GM12878 (cell line): ENCODE measurements around the gene ADD1. TPM values are rescaled to one million over a fixed set of nuclear protein-coding genes. Genes with fewer than 3 reads are reported as not detected.

ENCODE experiments used
- BACH1 ChIP-seq: fragments of 450-650 bp; IDR thresholded peaks from 2 replicates; pipeline ENCODE4 v1.6.1; 2017; ENCODE audit warnings: mild to moderate bottlenecking, borderline replicate concordance
- EGR1 ChIP-seq, 2 experiments: IDR thresholded peaks; 1 replicate in 1 of 2; 2 replicates in 1 of 2; pipeline ENCODE4 v1.6.1; 2011 to 2012; ENCODE audit warnings: low read depth in 2 of 2, low read length in 2 of 2, borderline replicate concordance in 1 of 2, mild to moderate bottlenecking in 1 of 2, moderate library complexity in 1 of 2
- EP300 ChIP-seq, 2 experiments: fragments of 150-350 bp in 1 of 2; IDR thresholded peaks; 2 replicates each; pipeline ENCODE4 v1.6.1; 2011 to 2012; ENCODE audit warnings: low read depth in 2 of 2, low read length in 2 of 2, borderline replicate concordance in 1 of 2, improper control_type of control experiment in 1 of 2, inconsistent platforms in 1 of 2; ENCODE audit not compliant: control insufficient read depth in 1 of 2
- KAT2A ChIP-seq: conservative IDR thresholded peaks from 2 replicates; pipeline ENCODE4 v1.6.1; 2011; ENCODE audit warnings: low read depth, low read length; ENCODE audit not compliant: control insufficient read depth
- MEF2A ChIP-seq: IDR thresholded peaks from 2 replicates; pipeline ENCODE4 v1.6.1; 2011; ENCODE audit warnings: low read depth, mild to moderate bottlenecking, low read length, moderate library complexity; ENCODE audit not compliant: insufficient read depth
- TCF7 ChIP-seq: IDR thresholded peaks from 2 replicates; pipeline ENCODE4 v1.6.1; 2014; ENCODE audit warnings: antibody characterized with exemption, borderline replicate concordance
- ZZZ3 ChIP-seq: IDR thresholded peaks from 2 replicates; pipeline ENCODE4 v1.6.1; 2011; ENCODE audit warnings: low read depth; ENCODE audit not compliant: control insufficient read depth, insufficient read length
- polyA plus RNA-seq, 11 experiments: library from polyadenylated mRNA; depleted of rRNA in 4 of 11; unstranded in 6 of 11; stranded (reverse) in 5 of 11; fragments of >200 nt; fragmentation: Nextera tagmentation in 4 of 11; fragmentation: Illumina TruSeq in 1 of 11; extraction: Ambion mirVana in 4 of 11; extraction: Trizol in 1 of 11; gene quantifications; 1 replicate in 1 of 11; 2 replicates in 10 of 11; pipeline versions ENCODE4 v1.2.1 to v1.2.3, GENCODE V29; 2011 to 2016; ENCODE audit warnings: inconsistent platforms in 2 of 11, missing spikeins in 2 of 11, low read depth in 1 of 11
- total RNA-seq, 4 experiments: library from RNA; depleted of rRNA in 3 of 4; stranded (reverse); fragments of >200 nt in 3 of 4; fragmentation: Illumina TruSeq in 1 of 4; extraction: Trizol in 1 of 4; gene quantifications; 2 replicates each; pipeline versions ENCODE4 v1.2.1 to v1.2.3, GENCODE V29; 2013 to 2021
- TF ChIP-seq, protein P1 (sequence below): fragments of 450-650 bp; formaldehyde crosslinking; IDR thresholded peaks from 2 replicates; pipeline ENCODE4 v1.4.0; 2020; ENCODE audit warnings: mild to moderate bottlenecking, moderate library complexity
- TF ChIP-seq, protein P2 (sequence below): fragments of 450-650 bp; IDR thresholded peaks from 2 replicates; pipeline ENCODE4 v1.6.1; 2017; ENCODE audit warnings: antibody characterized with exemption, mild to moderate bottlenecking, moderate library complexity
- TF ChIP-seq, protein P3 (sequence below): IDR thresholded peaks from 2 replicates; pipeline ENCODE4 v1.6.1; 2011; ENCODE audit warnings: borderline replicate concordance, low read depth, mild to moderate bottlenecking, moderate library complexity, low read length; ENCODE audit not compliant: insufficient read depth, poor library complexity, severe bottlenecking
- TF ChIP-seq, protein P4 (sequence below): fragments of 450-650 bp; IDR thresholded peaks from 2 replicates; pipeline ENCODE4 v1.6.1; 2016; ENCODE audit warnings: mild to moderate bottlenecking

Gene ADD1
- total and polyA plus RNA-seq, 10 of the 15 experiments (the other 5 are each of a cell fraction or from before 2014, with no cell fraction given), result 21.6 to 182 (median 105) TPM

DNA sequence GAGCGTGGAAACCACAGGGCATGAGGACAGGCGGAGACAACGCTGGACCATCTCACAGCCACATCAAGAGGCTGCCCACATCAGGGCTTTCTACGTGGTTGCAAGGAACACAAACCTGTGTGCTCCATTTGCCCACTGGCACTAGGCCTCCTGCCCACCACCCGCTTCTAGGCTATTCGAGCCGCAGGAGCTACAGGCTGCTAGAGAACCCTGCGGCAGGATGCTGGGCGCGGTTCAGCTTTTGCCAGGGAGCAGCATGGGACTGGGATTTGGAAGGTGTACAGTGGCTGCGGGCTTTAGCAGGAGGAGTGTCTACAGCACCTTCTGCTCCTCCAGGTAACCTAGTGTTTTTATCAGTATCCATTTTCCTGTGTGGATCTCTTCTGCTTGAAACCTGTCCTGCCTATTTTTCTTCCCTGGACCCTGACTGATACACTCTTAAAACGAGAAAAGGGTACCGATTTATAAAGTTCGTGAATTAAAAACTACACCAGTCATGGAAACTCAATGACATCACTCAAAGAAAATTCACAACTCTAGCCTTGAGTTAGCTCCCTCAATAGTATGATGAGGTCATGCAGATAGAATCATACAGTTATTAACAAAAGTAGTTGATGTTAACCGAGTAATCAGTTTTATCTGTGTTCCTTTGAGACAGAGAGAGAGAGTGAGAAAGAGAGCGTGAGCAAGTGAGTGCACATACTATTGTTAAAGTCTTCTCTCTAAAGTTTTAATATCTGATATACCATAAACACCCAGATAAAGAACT, 106.8 kb downstream of the ADD1 start (continued):
- TF ChIP-seq TCF7 (no peak), EP300 (IDR thresholded peaks at IDR 0.05; ENCODE audit: borderline replicate concordance in 1 of 2, control insufficient read depth in 1 of 2, low read depth in 2 of 2, low read length in 2 of 2) (no peak), ZZZ3 (no peak), BACH1 (no peak), KAT2A (no peak), MEF2A (no peak), EGR1 (IDR thresholded peaks at IDR 0.05; ENCODE audit: borderline replicate concordance in 1 of 2, low read depth in 2 of 2, low read length in 2 of 2) (no peak)
- TF ChIP-seq, protein P1, sequence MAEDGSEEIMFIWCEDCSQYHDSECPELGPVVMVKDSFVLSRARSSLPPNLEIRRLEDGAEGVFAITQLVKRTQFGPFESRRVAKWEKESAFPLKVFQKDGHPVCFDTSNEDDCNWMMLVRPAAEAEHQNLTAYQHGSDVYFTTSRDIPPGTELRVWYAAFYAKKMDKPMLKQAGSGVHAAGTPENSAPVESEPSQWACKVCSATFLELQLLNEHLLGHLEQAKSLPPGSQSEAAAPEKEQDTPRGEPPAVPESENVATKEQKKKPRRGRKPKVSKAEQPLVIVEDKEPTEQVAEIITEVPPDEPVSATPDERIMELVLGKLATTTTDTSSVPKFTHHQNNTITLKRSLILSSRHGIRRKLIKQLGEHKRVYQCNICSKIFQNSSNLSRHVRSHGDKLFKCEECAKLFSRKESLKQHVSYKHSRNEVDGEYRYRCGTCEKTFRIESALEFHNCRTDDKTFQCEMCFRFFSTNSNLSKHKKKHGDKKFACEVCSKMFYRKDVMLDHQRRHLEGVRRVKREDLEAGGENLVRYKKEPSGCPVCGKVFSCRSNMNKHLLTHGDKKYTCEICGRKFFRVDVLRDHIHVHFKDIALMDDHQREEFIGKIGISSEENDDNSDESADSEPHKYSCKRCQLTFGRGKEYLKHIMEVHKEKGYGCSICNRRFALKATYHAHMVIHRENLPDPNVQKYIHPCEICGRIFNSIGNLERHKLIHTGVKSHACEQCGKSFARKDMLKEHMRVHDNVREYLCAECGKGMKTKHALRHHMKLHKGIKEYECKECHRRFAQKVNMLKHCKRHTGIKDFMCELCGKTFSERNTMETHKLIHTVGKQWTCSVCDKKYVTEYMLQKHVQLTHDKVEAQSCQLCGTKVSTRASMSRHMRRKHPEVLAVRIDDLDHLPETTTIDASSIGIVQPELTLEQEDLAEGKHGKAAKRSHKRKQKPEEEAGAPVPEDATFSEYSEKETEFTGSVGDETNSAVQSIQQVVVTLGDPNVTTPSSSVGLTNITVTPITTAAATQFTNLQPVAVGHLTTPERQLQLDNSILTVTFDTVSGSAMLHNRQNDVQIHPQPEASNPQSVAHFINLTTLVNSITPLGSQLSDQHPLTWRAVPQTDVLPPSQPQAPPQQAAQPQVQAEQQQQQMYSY, result no peak
- TF ChIP-seq, protein P2, sequence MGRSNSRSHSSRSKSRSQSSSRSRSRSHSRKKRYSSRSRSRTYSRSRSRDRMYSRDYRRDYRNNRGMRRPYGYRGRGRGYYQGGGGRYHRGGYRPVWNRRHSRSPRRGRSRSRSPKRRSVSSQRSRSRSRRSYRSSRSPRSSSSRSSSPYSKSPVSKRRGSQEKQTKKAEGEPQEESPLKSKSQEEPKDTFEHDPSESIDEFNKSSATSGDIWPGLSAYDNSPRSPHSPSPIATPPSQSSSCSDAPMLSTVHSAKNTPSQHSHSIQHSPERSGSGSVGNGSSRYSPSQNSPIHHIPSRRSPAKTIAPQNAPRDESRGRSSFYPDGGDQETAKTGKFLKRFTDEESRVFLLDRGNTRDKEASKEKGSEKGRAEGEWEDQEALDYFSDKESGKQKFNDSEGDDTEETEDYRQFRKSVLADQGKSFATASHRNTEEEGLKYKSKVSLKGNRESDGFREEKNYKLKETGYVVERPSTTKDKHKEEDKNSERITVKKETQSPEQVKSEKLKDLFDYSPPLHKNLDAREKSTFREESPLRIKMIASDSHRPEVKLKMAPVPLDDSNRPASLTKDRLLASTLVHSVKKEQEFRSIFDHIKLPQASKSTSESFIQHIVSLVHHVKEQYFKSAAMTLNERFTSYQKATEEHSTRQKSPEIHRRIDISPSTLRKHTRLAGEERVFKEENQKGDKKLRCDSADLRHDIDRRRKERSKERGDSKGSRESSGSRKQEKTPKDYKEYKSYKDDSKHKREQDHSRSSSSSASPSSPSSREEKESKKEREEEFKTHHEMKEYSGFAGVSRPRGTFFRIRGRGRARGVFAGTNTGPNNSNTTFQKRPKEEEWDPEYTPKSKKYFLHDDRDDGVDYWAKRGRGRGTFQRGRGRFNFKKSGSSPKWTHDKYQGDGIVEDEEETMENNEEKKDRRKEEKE, result no peak
- TF ChIP-seq, protein P3, sequence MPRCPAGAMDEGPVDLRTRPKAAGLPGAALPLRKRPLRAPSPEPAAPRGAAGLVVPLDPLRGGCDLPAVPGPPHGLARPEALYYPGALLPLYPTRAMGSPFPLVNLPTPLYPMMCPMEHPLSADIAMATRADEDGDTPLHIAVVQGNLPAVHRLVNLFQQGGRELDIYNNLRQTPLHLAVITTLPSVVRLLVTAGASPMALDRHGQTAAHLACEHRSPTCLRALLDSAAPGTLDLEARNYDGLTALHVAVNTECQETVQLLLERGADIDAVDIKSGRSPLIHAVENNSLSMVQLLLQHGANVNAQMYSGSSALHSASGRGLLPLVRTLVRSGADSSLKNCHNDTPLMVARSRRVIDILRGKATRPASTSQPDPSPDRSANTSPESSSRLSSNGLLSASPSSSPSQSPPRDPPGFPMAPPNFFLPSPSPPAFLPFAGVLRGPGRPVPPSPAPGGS, result no peak
- TF ChIP-seq, protein P4, sequence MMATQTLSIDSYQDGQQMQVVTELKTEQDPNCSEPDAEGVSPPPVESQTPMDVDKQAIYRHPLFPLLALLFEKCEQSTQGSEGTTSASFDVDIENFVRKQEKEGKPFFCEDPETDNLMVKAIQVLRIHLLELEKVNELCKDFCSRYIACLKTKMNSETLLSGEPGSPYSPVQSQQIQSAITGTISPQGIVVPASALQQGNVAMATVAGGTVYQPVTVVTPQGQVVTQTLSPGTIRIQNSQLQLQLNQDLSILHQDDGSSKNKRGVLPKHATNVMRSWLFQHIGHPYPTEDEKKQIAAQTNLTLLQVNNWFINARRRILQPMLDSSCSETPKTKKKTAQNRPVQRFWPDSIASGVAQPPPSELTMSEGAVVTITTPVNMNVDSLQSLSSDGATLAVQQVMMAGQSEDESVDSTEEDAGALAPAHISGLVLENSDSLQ, result no peak
